CD4-positive, alpha-beta T cell treated with Interleukin-12 subunit alpha and Interleukin-12 subunit beta, for 1 hour (primary cell): ENCODE measurements around the gene ST7.

Experiments
- DNase-seq: peaks from one replicate; pipeline ENCODE4 v3.0.0-alpha.2; 2020

The ST7 gene

DNA sequence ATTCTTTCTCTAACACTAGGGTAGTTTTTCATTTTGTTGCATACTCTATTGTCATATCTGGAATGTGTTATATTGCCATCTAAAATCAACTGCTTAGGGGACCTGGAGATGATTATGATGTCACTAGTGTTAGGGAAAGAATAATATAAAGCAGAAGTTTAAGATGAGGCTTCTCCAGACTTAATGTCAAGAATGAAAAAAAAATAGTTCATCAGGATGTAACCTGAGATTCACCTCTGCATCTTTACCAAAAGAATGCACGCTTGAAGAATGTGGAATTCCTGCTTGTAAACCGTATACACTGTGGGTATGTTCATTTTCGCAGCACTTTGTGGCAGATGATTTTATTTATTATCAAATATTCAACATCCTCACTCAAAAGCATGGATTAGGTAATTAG lies 184.6 kb downstream of the ST7 start:
- no peak for DNase-seq

DNA sequence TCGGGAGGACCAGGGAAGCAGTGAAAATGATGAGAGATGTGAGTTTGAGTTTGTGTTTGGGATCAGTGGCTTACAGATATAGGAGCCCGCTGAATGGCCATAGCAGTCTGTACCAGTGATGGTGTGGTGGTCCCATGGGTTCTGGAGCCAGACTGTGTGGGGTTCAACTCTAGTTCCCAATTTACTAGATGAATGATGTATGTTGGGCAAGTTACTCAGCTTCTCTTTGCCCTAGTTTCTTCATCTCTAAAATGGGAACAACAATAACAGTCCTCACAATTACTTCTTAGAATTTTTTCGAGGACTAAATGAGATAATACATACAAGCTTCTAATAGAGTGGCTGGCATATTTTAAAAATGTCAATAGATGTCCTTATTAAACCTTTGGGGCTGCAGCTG lies 185.2 kb downstream of the ST7 start:
- no peak for DNase-seq

DNA sequence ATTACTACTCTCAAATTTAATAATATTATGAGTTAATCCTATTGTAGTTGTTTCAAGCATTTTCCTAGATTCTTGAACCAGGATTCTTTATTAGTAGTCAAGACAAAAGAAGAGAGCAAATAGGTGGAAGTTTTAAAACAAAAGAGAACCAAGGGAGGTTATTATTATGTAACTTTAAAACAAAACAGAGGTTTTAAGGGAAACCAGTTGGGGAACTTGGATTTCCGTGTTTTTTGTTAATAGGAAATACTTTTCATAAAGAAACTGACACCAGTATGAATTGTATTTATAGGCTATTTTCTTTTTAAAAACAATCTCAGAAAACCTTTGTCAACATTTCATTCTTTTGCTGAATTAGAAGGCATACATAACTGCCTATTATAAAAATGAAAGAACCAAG lies 185.7 kb downstream of the ST7 start:
- no peak for DNase-seq

DNA sequence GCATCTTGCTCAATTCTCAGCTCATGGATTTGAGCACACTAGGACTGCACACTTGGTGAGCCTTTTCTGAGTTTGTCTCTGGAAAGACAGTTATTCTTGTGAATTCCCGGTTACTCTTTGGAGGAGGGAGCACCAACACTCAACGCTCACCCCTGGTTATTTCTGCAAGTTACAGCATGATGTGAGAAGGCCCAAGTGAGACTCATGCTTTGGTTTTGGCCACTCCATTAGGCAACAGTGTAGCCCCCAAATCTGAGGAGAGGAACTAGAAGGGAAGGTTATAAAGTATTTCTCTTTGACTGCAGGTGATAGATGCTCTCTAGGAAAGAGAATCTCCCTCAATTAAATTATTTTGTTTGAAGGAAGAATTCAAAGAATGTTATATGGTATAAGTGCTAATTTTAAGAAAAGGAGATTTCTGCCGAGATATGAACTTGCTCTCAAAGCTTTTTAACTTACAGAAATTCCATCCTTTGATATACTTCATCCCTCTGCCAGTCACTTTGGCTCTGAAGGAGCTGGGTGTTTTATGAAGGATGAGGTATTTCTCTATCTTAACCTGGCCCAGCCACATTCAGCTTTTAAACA lies 186.2 kb downstream of the ST7 start:
- no peak for DNase-seq

DNA sequence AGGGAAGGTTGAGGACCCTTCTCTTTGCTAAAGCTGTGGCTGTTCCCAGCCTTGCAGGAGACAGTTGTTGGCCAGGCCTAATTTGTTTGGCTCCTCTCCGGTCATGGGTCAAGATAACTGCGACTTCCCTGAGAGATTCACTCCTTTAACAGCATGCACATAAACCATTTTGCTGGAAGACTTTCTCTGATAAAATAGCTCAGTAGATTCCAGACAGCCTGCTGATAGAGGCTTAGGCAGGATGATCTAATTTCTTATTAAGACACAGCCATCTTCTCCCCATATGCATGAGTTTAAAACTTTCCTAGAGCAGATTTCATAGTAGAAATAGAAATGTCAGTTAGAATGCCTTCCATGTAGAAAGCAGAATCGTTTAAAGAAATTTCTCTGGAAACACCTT lies 187.6 kb downstream of the ST7 start:
- DNase-seq, result no peak

DNA sequence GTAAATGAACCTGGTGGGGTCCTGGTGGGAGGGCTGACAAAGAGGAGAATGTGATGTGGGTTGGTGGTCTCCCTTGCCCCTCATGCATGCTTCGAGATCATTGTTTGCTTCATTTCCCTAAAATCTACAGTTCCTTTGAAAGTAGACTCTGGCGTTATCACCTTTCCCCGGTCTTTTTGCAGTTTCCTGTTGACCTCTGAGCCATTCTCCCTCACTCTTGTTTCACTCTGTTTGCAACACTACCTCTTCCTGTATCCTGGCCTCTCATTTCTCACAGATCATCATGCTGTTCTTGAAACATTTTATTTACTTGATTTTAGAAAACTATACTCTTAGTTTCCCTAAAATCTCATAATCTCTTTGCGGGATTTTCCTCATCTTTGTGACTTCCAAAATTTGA lies 189.8 kb downstream of the ST7 start:
- no peak for DNase-seq

DNA sequence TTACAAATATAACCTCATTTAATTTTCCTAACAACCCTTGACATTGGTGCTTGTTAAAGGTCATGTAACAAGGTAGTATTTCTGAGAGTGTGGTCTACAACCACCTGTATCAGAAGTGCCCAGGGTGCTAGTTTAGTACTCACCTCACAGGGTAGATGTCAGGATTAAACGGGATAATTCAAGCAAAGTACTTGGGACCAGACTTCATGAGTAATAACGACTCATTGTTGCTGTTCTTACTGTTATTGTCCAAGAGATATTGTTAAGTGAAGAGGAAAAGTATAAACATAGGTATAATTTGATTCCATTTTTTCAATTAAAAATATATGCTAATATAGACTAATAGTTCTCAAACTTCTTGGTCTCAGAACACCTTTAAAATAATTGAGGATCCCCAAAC lies 190.3 kb downstream of the ST7 start:
- no peak for DNase-seq

DNA sequence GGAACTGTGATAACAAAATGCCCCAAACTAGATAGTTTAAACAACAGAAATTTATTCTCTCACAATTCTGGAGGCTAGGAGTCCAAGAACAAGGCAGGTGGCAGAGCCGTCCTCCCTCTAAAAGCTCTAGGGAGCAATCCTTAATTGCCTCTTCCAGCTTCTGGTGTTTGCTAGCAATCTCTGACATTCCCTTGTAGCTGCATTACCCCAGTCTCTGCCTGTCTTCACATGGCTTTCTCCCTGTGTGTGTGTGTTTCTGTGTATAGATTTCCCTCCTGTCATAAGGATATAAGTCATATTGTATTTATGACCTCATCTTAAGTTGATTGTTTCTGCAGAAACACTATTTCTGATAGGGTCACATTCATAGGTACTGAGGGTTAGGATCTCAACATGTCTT lies 192.0 kb downstream of the ST7 start:
- no peak for DNase-seq

DNA sequence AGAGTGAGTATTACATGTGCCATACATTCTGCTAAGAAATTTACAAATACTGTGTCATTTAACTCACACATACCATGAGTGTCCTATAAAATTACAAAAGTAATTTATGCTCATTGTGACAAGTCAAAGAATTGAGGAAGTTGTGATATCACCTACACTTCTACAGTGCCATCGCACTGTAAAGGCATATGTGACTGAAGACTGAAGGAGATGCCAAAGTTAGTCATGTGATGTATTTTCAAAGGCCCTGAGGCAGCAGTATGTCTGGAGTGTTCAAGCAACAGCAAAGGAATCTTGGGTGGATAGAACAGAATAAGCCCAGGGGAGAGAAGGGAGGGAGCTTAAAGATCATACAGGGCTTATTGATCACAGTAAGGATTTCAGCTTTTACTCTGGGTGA lies 192.8 kb downstream of the ST7 start:
- DNase-seq, result no peak

DNA sequence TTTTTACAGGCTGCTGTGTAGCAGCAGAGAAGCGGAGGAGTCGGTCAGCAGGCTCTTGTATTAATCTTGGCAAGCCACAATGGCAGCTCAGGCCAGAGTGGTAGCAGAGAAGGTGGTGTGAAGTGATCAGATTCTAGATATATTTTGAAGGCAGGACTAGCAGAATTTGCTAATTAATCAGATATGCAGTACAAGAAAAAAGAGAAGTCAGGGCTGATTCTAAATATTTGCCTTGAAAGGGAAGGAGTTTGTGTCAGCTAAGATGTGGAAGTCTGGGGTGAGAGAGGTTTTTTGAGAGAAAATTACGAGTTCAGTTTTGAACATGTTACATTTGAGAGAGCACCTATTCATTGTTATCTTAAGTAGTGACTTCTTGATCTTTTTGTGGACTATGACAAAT lies 193.2 kb downstream of the ST7 start:
- no peak for DNase-seq

DNA sequence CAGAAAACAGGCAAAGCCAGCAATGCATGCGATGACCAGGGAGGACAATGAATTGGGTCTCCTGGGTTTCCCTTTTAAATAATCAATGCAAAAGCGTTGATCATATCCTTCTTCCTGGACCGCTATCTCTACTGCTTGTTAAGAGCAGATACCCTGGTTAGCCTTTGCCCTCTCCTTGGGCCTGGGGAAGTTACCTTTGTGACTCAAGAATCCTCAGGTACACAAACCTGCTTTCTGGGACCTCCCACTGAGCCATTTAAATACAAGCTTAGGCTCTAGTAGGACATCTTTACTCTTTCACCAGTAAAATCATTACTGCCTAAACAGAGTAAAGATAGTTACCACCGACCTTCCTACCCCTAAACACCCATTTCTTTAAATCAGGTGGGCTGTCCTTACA lies 195.7 kb downstream of the ST7 start:
- no peak for DNase-seq

DNA sequence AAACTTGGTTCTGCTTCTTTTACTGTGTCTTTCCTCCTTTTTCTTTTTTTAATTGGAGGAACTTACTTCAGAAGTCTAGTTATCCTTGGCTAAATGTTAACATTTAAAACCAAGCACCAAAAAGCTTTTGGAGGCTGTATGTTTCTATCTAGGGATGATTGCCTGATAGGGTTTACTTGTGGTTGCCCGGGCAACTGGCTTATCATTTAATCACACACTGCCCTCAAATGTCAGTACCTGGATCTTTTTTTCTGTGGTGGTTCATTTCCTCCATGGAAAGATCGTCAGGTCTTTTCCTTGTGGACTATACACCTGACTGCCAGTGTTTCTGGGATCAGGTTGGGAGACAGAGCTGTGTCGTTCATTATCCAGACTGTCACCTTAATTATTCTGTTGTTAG lies 196.4 kb downstream of the ST7 start:
- DNase-seq, result no peak

DNA sequence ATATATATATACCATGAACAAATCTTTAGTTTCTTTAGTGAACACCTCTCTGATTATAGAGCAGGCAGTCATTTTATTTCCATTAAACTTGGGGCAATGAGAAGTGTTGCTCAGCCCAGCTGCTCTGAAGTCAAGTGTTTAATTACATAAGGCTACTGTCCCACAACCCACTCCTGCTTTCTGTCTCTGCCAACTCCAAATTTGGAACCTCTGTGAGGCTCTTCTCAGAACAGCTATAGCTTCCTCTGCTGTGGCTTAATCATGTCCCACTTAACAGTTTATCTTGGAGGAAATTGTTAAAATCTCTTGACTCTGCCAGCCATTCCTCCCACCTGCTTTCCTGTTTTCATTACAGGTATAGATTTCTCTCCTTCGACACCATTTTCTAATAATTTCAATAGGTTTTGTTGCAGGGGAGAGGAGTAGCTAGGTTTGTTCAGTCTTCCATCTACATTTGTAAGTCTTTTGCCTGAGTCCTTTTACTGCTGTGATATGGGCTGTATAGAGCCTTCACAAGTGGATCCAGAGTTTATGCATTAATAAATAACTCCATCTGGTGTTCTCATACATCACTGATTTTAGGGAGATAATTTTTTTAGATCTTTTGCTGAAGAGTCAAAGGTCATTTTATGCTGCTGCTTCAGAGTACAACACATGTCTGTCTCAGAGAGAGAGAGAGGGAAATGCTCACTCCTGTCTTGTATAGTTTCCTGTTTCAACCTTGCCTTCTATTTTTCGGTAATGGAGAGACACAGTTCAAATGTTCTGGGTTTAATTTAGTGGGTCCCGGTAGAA lies 199.1 kb downstream of the ST7 start:
- no peak for DNase-seq

DNA sequence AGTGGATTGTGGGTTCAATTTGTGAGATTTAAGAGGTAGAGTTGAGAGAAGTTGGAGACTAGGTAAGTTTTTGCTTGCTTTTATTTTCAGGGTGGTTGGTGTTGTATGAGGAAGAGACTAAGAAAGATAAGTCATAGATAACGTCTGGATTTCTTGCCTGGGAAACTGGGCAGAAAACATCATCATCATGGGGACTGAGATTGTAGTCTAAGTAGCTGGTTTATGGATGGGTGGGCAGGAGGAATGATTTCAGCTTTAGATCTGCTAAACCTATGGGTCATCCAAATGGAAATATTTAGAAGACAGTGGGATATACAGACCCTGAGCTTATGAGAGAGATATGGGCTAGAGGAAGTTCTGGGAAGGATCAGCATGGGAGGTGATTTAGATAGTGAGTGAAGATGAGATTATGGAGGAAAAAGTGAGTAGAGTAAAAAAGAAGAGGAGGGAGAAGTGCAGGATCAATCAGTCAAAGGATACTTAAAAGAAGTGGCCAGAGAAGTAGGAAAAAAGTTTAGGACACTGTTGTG lies 199.8 kb downstream of the ST7 start:
- no peak for DNase-seq

DNA sequence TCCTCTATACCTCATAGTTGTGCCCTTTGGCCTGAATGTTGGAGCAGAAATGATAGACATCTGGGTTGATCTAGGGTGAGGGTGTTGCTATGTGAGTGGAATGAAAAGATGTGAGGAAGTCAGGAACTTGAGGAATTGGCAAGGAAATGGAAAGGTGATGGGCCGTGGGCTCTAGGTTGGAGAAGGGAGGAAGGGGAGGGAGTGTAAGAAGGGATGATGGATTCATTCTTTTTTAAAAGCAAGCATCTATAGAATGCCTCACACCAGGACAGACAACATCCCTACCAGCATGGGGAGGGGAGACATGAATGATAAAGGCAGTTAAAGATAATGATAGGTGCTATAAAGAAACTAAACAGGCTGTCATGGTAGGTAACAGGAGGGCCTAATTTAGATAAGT lies 201.4 kb downstream of the ST7 start:
- DNase-seq, result no peak

DNA sequence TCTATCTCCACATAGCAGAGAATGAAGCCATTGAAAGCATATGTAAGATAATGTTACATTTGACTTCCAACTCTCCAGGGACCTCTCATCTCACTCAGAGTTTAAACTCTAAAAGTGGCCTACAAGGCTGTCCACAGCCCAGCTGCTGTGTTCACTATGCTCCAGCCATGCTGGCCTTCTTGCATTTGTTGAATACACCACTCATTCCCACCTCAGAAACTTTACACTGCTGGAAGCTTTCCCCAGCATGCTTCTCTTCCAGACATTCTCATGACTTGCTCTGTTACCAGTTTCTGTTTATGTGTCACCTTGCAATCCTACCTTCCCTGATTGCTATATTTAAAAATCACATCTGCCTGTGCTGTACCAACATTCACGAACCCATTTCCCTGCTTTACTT lies 202.4 kb downstream of the ST7 start:
- no peak for DNase-seq

DNA sequence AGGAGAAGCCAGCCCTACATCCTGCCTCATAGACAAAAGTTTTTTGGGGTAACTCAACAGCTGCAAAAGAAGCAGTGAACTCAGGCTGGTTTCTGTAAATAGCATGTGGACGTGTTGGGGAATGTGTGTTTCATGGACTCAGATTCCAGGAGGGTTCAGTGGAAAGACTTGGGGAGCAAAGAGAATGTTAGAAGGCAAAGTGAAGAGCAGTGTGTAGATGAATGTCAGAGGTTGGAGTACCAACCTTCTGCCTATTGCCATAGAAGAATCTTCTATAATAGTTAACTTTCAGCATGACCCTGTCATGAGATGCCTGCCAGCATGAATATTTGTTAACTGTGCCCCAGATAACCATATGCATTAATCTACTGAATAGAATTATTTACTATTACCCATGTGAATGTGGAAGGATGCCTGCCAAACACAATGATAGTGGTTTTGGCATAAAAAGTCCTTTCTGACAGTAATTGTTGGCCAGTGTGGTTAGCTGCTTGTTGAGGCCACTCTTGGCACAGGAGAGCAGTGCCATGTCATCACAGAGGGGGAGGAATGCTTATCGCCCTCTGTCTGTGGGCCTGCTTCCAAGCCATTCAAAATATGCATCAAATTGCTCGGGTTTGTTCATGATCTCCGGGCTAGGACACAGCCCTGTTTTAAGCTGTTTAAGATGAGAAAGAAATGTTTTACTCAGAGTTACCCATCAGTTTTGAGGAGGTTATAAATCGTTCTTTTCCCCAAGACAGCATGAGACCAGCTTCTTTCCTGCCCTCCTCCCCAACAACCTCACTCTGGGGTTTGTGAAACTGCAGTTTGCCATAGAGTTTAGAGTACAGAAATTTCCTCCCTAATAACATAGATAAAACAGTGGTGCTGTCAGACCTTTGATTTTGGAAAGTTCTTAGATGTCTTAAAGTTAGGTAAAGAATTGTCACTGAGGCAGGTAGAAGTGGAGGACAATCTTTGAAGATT lies 204.2 kb downstream of the ST7 start:
- no peak for DNase-seq

DNA sequence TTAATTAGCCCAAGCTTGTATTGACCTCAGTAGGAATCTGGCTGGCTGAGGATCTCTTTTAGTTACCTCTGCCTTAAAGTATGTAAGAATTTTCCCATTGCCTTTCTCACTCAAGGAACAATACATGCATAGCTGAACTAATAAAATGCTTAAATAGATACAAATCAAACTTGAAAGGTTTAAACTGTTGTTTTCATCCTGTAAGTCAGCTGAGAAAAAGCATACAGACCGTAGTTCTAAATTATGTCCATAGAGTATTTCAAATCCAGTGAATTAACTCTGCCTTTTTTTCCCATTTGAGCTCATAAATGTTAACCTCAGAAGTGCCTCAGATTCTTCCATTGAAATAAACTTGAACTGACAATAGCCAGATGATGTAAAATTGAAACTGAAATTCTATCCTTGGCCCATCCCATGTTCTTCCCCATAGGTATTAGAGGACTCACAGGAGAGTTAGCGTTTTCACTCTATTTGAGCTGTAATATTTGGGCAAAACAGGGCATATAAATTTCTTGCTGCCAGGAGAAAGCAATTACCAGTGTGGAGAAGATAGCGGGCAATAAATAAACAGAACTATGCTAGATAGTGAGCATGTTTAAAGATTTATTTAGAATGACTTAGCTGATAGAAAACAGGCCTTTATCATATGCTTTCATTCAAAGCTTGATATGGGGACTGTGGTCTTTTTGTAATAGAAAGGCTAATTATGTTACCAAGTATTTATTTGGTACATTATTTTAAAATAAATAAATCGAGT lies 205.8 kb downstream of the ST7 start:
- DNase-seq, result no peak

DNA sequence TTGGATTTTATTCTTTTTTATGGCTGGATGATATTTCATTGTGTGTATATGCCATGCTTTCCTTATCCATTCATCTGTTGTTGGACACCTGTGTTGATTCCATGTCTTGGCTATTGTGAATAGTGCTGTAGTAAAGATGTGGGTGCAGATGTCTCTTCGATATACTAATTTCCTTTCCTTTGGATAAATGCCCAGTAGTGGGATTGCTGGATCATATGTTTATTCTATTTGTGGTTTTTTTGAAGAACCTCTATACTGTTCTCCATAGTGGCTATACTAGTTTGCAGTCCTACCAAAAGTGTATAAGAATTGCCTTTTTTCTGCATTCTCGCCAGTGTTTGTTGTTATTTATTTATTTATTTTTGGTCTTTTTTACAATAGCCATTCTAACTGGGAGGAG lies 209.8 kb downstream of the ST7 start:
- DNase-seq, result no peak

DNA sequence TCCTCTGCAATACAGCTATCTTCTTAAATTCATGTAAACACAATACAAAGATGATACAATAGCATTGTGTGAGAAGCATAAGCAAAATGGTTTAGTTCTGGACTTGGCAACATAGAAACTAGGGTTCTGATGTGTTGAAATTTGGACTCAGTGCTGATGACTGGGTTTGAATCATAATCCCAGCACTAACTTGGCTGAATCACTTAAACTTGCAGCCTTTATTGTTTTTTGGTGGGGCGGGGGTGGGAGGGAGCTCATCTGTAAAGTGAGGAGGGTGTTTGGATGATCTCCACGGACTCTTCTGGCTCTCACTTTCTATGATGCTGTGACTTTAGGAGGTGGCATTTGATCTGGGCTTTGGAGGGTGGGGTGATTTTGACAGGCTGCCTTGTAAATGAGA lies 211.3 kb downstream of the ST7 start:
- no peak for DNase-seq

DNA sequence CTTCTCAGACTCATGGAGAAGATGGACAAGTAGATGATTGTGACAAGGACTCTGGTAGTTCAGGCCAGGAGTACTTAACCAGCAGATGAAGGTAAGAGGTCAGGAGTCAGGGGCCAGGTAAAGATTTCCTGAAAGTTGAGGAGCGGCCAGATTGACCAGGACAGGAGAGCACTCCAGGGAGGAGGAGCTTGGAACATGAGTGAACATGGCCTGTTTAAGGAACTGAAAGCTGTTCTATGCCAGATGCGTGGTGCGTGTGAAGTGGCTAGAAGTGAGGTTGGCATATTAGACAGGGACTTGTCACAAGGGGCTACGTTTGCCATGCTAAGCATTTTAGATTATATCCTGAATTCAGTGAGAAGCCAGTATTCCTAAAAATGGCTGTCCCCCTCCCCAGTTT lies 212.4 kb downstream of the ST7 start:
- no peak for DNase-seq

DNA sequence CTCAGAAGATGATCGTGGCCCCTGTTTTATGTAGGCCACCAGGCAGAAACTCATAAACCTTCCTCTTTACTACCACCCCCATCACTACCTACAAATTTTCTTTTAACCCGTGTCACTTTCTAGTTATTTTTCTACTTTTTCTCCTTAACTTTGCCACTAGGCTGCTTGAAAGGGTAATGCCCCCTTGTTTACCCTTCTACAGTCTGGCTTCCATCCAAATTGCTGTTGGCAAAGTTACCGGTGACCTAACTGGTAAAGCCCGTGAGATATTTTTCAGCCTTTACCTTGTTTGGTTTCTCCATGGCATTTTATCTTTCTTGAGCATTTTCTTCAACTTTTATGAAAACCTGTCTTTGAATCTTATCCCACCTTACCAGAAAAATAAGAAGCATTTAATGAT lies 216.6 kb downstream of the ST7 start:
- DNase-seq, result no peak

DNA sequence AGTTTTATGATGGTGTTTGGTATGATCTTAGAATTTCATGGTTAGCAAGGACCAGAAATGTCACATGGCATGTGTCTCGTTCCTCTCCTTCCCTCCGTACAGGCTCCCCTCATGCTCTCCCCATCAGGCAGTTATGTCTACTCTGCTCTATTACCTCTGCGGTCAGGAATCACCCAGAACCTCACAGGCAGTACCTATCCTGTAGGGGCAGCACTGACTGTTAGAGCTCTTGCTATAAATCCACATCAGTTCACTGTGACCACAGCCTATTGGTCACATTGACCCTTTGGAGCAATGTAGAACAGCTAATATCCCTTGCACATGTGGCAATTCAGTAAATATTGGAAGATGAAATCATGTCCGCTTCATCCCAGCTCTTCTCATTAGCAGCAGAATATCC lies 217.8 kb downstream of the ST7 start:
- DNase-seq, result no peak
